BLaER1 (cell line): ENCODE measurements around the gene RSPH4A.
"Not testable (repeated sequence)": the region's sequence is repeated elsewhere in the genome, so short reads cannot be mapped to it uniquely, and the experiment has no call there.

Experiments
- H3K27ac ChIP-seq: shearing (Covaris generic); formaldehyde crosslinking; 2 replicates; pipeline ENCODE4 v1.8.1; 2022
- H3K27me3 ChIP-seq: shearing (Covaris generic); formaldehyde crosslinking; 2 replicates; pipeline ENCODE4 v1.8.1; 2022
- H3K36me3 ChIP-seq: shearing (Covaris generic); formaldehyde crosslinking; 2 replicates; pipeline ENCODE4 v1.8.1; 2022
- H3K4me1 ChIP-seq: shearing (Covaris generic); formaldehyde crosslinking; 2 replicates; pipeline ENCODE4 v1.8.1; 2022
- H3K4me2 ChIP-seq: shearing (Covaris generic); formaldehyde crosslinking; 2 replicates; pipeline ENCODE4 v1.8.1; 2022
- H3K4me3 ChIP-seq: shearing (Covaris generic); formaldehyde crosslinking; 2 replicates; pipeline ENCODE4 v1.8.1; 2022
- H3K9ac ChIP-seq: shearing (Covaris generic); formaldehyde crosslinking; 2 replicates; pipeline ENCODE4 v1.8.1; 2022
- H3K9me3 ChIP-seq: shearing (Covaris generic); formaldehyde crosslinking; 2 replicates; pipeline ENCODE4 v1.8.1; 2022
- H4K20me1 ChIP-seq: shearing (Covaris generic); formaldehyde crosslinking; 2 replicates; pipeline ENCODE4 v1.8.1; 2022
- Cebpa-rat ChIP-seq: shearing (Covaris generic); IDR thresholded peaks from 2 replicates; pipeline ENCODE4 v1.8.1; 2022

RSPH4A gene

GRCh38 chr6:116579143-116579542, 37.1 kb upstream of the RSPH4A start:
- no peak for TF ChIP-seq Cebpa-rat

GRCh38 chr6:116580198-116580597, 36.1 kb upstream of the RSPH4A start:
- no peak overlapping the region for H3K4me2 ChIP-seq
- H3K4me3 ChIP-seq: no peak overlapping the region
- H3K36me3 ChIP-seq: peaks cover 65% of the 10 kb centered on the region
- H3K27ac ChIP-seq: no peak overlapping the region
- H3K9ac ChIP-seq: no peak overlapping the region
- H3K4me1 ChIP-seq: no peaks in the 10 kb centered on the region
- no peaks in the 10 kb centered on the region for H3K27me3 ChIP-seq
- no peak for TF ChIP-seq Cebpa-rat
- H4K20me1 ChIP-seq: peaks cover 51% of the 10 kb centered on the region
- no peaks in the 10 kb centered on the region for H3K9me3 ChIP-seq

More at GRCh38 chr6:116579143-116579542, 37.1 kb upstream of the RSPH4A start:
- no peaks in the 10 kb centered on the region for H3K27me3 ChIP-seq
- H3K4me2 ChIP-seq: no peak overlapping the region
- no peak overlapping the region for H3K27ac ChIP-seq
- H3K9me3 ChIP-seq: no peaks in the 10 kb centered on the region
- peaks cover 51% of the 10 kb centered on the region for H4K20me1 ChIP-seq
- peaks cover 62% of the 10 kb centered on the region for H3K36me3 ChIP-seq
- peaks cover 2% of the 10 kb centered on the region; the same call in 1 of the 2 replicates for H3K4me1 ChIP-seq
- H3K4me3 ChIP-seq: no peak overlapping the region
- H3K9ac ChIP-seq: no peak overlapping the region

- Histone ChIP-seq H3K4me3 (no peak overlapping the region), H3K27me3 (no peaks in the 10 kb centered on the region), H3K4me1 (no peaks in the 10 kb centered on the region), H3K9me3 (no peaks in the 10 kb centered on the region), H3K27ac (no peak overlapping the region), H3K9ac (no peak overlapping the region), H3K4me2 (no peak overlapping the region), H4K20me1 (no peaks in the 10 kb centered on the region; the same call in 1 of the 2 replicates), H3K36me3 (peaks cover 51% of the 10 kb centered on the region)
- TF ChIP-seq Cebpa-rat: no peak
Measured at GRCh38 chr6:116586276-116586675, 30.0 kb upstream of the RSPH4A start.

GRCh38 chr6:116586738-116587137, 29.5 kb upstream of the RSPH4A start:
- no peak for TF ChIP-seq Cebpa-rat
- no peak overlapping the region for H3K4me3 ChIP-seq
- no peak overlapping the region for H3K27ac ChIP-seq
- H3K4me2 ChIP-seq: no peak overlapping the region
- no peak overlapping the region for H3K9ac ChIP-seq
- H3K36me3 ChIP-seq: peaks cover 56% of the 10 kb centered on the region
- no peaks in the 10 kb centered on the region for H3K27me3 ChIP-seq
- H3K4me1 ChIP-seq: no peaks in the 10 kb centered on the region
- H4K20me1 ChIP-seq: no peaks in the 10 kb centered on the region; the same call in 1 of the 2 replicates
- H3K9me3 ChIP-seq: no peaks in the 10 kb centered on the region

GRCh38 chr6:116595247-116595646, 21.0 kb upstream of the RSPH4A start:
- Histone ChIP-seq H3K4me2 (no peak overlapping the region), H3K9ac (no peak overlapping the region), H4K20me1 (no peaks in the 10 kb centered on the region), H3K27me3 (no peaks in the 10 kb centered on the region), H3K4me1 (no peaks in the 10 kb centered on the region), H3K4me3 (no peak overlapping the region), H3K27ac (no peak overlapping the region), H3K36me3 (peaks cover 58% of the 10 kb centered on the region), H3K9me3 (no peaks in the 10 kb centered on the region)
- TF ChIP-seq Cebpa-rat: no peak

- H3K9me3 ChIP-seq: no peaks in the 10 kb centered on the region
- H3K27ac ChIP-seq: no peak overlapping the region
- no peaks in the 10 kb centered on the region for H4K20me1 ChIP-seq
- no peaks in the 10 kb centered on the region for H3K27me3 ChIP-seq
- TF ChIP-seq Cebpa-rat: no peak
- no peak overlapping the region for H3K4me3 ChIP-seq
- no peak overlapping the region for H3K4me2 ChIP-seq
- H3K36me3 ChIP-seq: peaks cover 42% of the 10 kb centered on the region
- H3K4me1 ChIP-seq: no peaks in the 10 kb centered on the region
- H3K9ac ChIP-seq: no peak overlapping the region
Measured at GRCh38 chr6:116596815-116597214, 19.5 kb upstream of the RSPH4A start.

DNA sequence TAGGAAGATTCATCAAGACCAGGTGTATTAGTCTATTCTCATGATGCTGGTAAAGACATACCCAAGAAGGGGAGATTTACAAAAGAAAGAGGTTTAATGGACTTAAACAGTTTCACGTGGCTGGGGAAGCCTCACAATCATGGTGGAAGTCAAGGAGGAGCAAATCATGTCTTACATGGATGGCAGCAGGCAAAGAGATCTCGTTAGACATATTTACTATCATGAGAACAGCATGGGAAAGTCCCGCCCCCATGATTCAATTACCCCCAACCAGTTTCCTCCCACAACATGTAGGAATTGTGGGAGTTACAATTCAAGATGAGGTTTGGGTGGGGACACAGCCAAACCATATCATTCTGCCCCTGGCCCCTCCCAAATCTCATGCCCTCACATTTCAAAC, 12.4 kb upstream of the RSPH4A start:
- not testable (repeated sequence) for H3K27ac ChIP-seq, H3K36me3 ChIP-seq, H3K4me1 ChIP-seq, H3K4me2 ChIP-seq, H4K20me1 ChIP-seq, H3K9me3 ChIP-seq, H3K27me3 ChIP-seq, H3K4me3 ChIP-seq, H3K9ac ChIP-seq

DNA sequence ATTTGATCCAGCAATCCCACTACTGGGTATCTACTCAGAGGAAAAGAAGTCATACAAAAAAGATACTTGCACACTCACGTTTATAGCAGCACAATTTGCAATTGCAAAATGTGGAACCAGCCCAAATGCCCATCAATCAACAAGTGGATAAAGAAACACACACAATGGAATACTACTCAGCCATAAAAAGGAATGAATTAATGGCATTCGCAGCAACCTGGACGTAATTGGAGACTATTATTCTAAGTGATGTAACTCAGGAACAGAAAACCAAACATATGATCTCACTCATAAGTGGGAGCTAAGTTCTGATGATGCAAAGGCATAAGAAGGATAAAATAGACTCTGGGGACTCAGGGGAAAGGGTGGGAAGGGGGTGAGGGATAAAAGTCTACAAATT, 11.4 kb upstream of the RSPH4A start:
- H3K4me2 ChIP-seq, H3K36me3 ChIP-seq, H3K4me1 ChIP-seq, H3K27ac ChIP-seq, H3K4me3 ChIP-seq, H3K9ac ChIP-seq, H4K20me1 ChIP-seq, H3K9me3 ChIP-seq, H3K27me3 ChIP-seq: not testable (repeated sequence)

DNA sequence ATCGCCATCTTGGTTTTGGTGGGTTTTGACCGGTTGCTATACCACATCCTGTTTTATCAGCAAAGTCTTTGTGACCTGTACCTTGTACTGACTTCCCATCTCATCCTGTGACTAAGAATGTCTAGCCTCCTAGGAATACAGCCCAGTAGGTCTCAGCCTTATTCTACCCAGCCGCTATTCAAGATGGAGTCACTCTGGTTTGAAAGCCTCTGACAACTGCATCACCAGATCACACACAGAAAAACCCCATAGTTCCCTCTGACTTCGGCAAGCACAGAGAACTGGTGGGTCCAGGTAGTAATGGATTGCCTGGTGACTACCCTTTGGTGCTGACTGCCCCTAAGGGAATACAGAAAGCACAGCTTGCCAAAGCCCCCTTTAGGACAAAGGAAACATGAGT, 10.3 kb upstream of the RSPH4A start:
- no peak overlapping the region for H3K4me3 ChIP-seq
- no peak for TF ChIP-seq Cebpa-rat
- H3K36me3 ChIP-seq: no peaks in the 10 kb centered on the region
- no peaks in the 10 kb centered on the region for H3K27me3 ChIP-seq
- no peaks in the 10 kb centered on the region for H4K20me1 ChIP-seq
- H3K27ac ChIP-seq: no peak overlapping the region
- H3K4me2 ChIP-seq: no peak overlapping the region
- H3K9ac ChIP-seq: no peak overlapping the region
- H3K9me3 ChIP-seq: peaks cover 9% of the 10 kb centered on the region
- H3K4me1 ChIP-seq: no peaks in the 10 kb centered on the region

GRCh38 chr6:116611056-116611455, 5.2 kb upstream of the RSPH4A start:
- Histone ChIP-seq H3K4me2 (no peak overlapping the region), H3K9me3 (no peaks in the 10 kb centered on the region), H3K4me3 (no peak overlapping the region), H3K9ac (no peak overlapping the region), H3K27ac (no peak overlapping the region), H3K27me3 (peaks cover 1% of the 10 kb centered on the region; the same call in 1 of the 2 replicates), H3K36me3 (no peaks in the 10 kb centered on the region), H4K20me1 (no peaks in the 10 kb centered on the region), H3K4me1 (peaks cover 5% of the 10 kb centered on the region; the same call in 1 of the 2 replicates)
- no peak for TF ChIP-seq Cebpa-rat

DNA sequence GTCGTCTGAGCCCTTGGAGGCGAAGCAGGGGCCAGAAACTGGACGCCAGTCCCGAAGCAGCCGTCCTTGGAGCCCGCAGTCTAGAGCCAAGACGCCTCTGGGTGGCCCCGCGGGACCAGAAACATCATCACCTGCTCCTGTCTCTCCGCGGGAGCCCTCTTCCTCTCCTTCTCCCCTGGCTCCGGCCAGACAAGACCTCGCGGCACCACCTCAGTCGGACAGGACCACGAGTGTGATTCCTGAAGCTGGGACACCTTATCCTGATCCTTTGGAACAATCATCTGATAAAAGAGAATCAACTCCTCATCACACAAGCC, 416 bp downstream of the RSPH4A start:
- no peak for TF ChIP-seq Cebpa-rat
- 0 out of 2 replicates have a peak overlapping the region, but pooled peaks have one; percentile 38 for H3K9ac ChIP-seq
- no peaks in the 10 kb centered on the region for H3K9me3 ChIP-seq
- peaks cover 10% of the 10 kb centered on the region for H3K27me3 ChIP-seq
- H3K27ac ChIP-seq: no peak overlapping the region
- H3K4me1 ChIP-seq: peaks cover 14% of the 10 kb centered on the region
- H4K20me1 ChIP-seq: no peaks in the 10 kb centered on the region
- peak overlapping the region; percentile 86 for H3K4me2 ChIP-seq
- H3K36me3 ChIP-seq: no peaks in the 10 kb centered on the region
- peak overlapping the region; percentile 63 for H3K4me3 ChIP-seq
